ENCODE measurements around the gene CNTNAP5.
"Not testable (repeated sequence)": the region's sequence is repeated elsewhere in the genome, so short reads cannot be mapped to it uniquely, and the experiment has no call there.

CNTNAP5 gene

GRCh38 chr2:124323321-124323720, 298.2 kb downstream of the CNTNAP5 start:
- no peak for DNase-seq (ENCODE audit: low read depth)

GRCh38 chr2:124325667-124326440, 300.8 kb downstream of the CNTNAP5 start:
- no peak for DNase-seq (ENCODE audit: low read depth)

GRCh38 chr2:124327303-124327702, 302.2 kb downstream of the CNTNAP5 start:
- no peak for DNase-seq (ENCODE audit: low read depth)

GRCh38 chr2:124328397-124328796, 303.3 kb downstream of the CNTNAP5 start:
- no peak for DNase-seq (ENCODE audit: low read depth)

GRCh38 chr2:124333784-124334183, 308.7 kb downstream of the CNTNAP5 start:
- DNase-seq (ENCODE audit: low read depth), result no peak

- DNase-seq (ENCODE audit: low read depth), result no peak
These were observed 310.0 kb downstream of the CNTNAP5 start for GRCh38 chr2:124335058-124335457.

DNA sequence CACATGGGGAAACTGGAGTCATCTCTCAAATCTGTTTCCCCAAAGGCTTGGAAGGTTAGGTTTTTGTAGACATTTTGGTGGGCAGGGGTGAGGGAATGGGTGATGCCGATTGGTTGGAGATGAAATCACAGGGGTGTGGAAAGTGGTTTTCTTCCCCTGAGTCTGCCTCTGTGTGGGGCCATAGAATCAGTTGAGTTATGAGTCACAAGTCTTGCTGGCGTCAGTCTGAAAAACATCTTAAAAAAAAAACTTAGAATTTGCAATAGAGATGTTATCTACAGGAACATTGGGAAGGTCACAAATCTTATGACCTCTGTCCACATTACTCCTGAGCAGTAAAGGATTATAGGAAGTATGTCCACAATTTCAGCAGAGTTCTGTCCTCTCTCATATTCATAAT, 314.6 kb downstream of the CNTNAP5 start:
- peak; percentile 3 for DNase-seq (ENCODE audit: low read depth)

- no peak for DNase-seq (ENCODE audit: low read depth)
These were observed 318.9 kb downstream of the CNTNAP5 start for GRCh38 chr2:124343827-124344498.

GRCh38 chr2:124347209-124347608, 322.1 kb downstream of the CNTNAP5 start:
- no peak for DNase-seq (ENCODE audit: low read depth)

- DNase-seq (ENCODE audit: low read depth), result no peak
These were observed 328.6 kb downstream of the CNTNAP5 start for GRCh38 chr2:124353656-124354055.

- no peak for DNase-seq (ENCODE audit: low read depth)
These were observed 329.4 kb downstream of the CNTNAP5 start for GRCh38 chr2:124354466-124354865.

GRCh38 chr2:124361966-124362365, 336.9 kb downstream of the CNTNAP5 start:
- not testable (repeated sequence) for DNase-seq (ENCODE audit: low read depth)

DNA sequence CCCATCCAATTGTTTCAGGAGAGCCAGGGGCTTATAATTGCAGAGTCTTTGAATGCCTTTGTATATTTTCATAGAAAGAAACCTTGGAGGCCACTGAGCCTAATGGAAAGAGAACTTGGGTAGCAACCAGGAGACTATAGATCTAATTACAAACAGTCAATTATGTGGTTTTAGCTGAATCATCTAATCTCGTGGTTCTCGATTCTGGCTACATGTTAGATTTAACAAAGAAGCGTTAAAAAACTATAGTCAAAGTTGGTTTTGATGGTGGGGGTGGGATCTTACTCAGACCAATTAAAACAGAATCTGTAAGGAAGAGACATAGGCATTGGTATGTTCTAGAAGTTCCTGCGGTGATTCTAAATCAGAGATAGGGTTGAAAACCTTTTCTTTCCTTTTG, 344.1 kb downstream of the CNTNAP5 start:
- no peak for DNase-seq (ENCODE audit: low read depth)

DNA sequence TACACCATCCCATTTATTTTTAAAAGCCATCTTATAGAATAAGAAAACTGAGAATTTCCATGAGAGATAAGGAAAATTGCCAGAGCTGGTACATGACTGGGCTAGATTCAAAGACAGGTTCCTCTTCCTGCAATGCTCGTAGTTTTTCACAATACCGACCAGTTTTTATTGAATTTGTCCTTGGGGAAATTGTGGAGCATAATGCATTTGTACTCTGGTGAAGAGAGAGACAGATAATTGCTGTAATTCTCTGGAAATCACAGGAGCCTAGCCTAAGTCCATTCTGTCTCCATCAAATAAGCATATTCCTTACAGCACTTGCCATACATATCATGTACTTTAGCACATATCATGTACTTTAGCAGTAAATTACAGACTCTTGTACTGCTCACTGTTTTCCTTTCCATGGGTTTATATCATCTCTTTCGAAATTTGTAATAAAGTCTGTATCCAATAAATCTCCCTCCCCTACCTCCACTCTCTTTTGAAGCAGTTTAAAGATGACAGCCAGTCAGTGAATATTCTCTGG, 355.2 kb downstream of the CNTNAP5 start:
- DNase-seq (ENCODE audit: low read depth), result no peak

- DNase-seq (ENCODE audit: low read depth), result no peak
These were observed 357.1 kb downstream of the CNTNAP5 start for GRCh38 chr2:124382067-124382618.

DNA sequence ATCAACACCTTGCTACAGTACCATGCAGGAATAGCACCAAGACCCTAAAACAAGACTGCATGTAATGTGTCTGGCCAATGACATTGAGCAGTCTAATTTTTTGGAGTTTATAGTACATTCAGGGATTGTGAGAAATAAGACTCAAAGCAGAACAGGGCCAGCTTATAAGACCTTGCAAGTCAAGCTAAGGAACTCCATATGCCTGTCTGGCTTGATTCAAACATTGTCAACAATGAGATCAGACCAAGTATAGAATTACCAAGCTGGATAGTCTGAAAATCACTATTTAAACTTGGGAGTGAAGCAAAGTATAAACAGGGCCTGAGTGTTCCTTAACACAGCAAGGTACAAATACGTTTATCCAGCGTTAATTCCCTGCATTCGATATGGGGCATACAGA, 370.9 kb downstream of the CNTNAP5 start:
- DNase-seq (ENCODE audit: low read depth), result no peak

GRCh38 chr2:124402274-124402673, 377.2 kb downstream of the CNTNAP5 start:
- DNase-seq (ENCODE audit: low read depth), result no peak

GRCh38 chr2:124407836-124408534, 382.9 kb downstream of the CNTNAP5 start:
- not testable (repeated sequence) for DNase-seq (ENCODE audit: low read depth)

GRCh38 chr2:124424074-124424473, 399.0 kb downstream of the CNTNAP5 start:
- no peak for DNase-seq (ENCODE audit: low read depth)

- no peak for DNase-seq (ENCODE audit: low read depth)
These were observed 401.0 kb downstream of the CNTNAP5 start for GRCh38 chr2:124426122-124426521.

GRCh38 chr2:124426625-124427024, 401.5 kb downstream of the CNTNAP5 start:
- no peak for DNase-seq (ENCODE audit: low read depth)

- no peak for DNase-seq (ENCODE audit: low read depth)
These were observed 412.7 kb downstream of the CNTNAP5 start for GRCh38 chr2:124437811-124438210.

Measured in GM04504 (cell line).